ENCODE results near the gene GALNT17.

The GALNT17 gene

DNA sequence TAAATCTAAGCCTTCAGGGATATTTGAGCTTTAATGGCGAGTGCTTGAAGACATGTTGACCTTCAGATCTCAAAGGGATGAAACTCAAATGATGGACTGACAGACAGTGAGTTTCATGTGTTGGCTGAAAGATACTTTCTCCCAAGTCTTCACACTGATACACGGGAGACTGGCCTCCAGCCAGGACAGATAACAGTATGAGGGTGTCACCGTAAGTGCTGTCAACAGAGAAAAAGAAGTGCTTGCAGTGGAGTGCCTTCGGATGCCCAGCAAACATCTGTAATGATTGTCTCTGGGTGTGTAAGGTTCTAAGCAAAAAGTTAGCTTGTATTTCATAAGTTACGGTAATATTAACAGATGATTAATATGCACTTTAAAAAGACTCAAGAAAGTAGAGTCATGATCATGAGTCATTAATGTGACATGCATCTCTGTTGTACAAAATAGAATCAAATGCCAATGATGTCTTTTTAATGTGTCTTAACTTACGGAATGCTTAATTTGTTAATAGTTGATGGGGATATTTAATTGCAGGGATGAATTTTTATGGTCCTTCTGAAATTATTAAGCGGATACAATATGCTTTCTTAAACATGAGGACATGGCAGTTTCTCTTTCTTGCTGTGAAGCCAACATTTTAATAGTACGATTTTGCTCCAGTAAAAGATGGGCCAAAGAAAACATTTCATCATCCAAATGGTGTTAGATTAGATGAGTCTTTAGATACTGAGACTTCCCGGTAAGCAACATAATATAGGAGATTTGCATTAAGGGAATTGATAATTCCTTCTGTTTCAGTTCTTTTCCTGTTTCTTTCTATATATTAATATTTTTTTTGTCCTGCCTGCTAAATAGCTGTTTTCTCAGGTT lies 292.5 kb downstream of the GALNT17 start:
- no peak for FAIRE-seq
- TF ChIP-seq POLR2AphosphoS5 (IDR thresholded peaks at IDR 0.05; ENCODE audit: low read depth, low read length): no peak
- no peak for TF ChIP-seq POU2F2 (IDR thresholded peaks at IDR 0.05; ENCODE audit: low read depth, low read length)
- no peak for DNase-seq (ENCODE audit: insufficient read length, low spot score)

DNA sequence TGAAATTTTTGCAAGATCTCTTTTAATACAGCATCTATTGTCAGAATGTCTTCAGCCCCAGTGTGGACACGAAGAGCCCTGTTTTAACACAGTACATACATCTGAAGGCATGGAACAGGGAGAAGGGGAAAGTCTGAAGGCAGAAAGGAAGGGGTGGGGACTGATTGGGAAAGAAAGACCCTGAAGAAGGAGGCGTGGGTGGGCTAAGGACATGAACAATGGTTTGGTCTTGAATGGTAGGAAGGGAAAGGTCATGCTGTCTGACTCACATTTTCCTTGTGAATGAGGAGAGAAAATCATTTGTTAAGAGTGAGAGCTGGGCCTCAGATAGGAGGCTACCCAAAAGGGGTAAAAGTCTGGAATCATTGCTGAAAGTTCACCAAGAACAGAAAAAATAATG lies 297.1 kb downstream of the GALNT17 start:
- FAIRE-seq: no peak
- no peak for TF ChIP-seq PAX5 (IDR thresholded peaks at IDR 0.05; ENCODE audit: insufficient read depth, low read length, severe bottlenecking)
- TF ChIP-seq POLR2A (IDR thresholded peaks at IDR 0.05; ENCODE audit: low read depth, low read length): no peak
- no peak for TF ChIP-seq SPI1 (IDR thresholded peaks at IDR 0.05; ENCODE audit: low read depth, low read length)
- TF ChIP-seq POU2F2 (IDR thresholded peaks at IDR 0.05; ENCODE audit: low read depth, low read length): no peak
- TF ChIP-seq POLR2AphosphoS5 (IDR thresholded peaks at IDR 0.05; ENCODE audit: low read depth, low read length): no peak
- no peak for TF ChIP-seq TAF1 (IDR thresholded peaks at IDR 0.05; ENCODE audit: low read depth, low read length)
- DNase-seq (ENCODE audit: insufficient read length, low spot score): no peak

DNA sequence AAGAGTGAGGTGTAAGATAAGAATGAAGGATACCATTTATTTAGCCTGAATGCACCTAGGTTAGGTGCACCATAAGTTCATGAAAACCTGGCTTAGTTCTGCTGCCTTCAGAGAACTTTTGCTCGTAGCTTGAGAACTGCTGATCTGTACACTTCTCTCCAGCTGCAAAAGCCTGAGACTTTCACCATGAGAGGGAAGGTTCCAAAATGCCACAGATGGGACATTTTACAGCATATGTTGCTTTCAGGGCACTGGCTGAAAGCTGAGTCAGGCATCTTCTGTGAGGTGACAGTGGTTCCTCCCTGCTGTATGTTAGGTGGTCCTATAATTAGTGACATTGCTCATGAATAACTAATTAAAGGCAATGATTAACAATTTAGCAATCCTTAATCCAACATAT lies 298.3 kb downstream of the GALNT17 start:
- no peak for FAIRE-seq
- no peak for DNase-seq (ENCODE audit: insufficient read length, low spot score)
- TF ChIP-seq POU2F2 (IDR thresholded peaks at IDR 0.05; ENCODE audit: low read depth, low read length): no peak
- no peak for TF ChIP-seq SPI1 (IDR thresholded peaks at IDR 0.05; ENCODE audit: low read depth, low read length)
- TF ChIP-seq POLR2A (IDR thresholded peaks at IDR 0.05; ENCODE audit: low read depth, low read length): no peak
- no peak for TF ChIP-seq POLR2AphosphoS5 (IDR thresholded peaks at IDR 0.05; ENCODE audit: low read depth, low read length)
- TF ChIP-seq PAX5 (IDR thresholded peaks at IDR 0.05; ENCODE audit: insufficient read depth, low read length, severe bottlenecking): no peak
- no peak for TF ChIP-seq TAF1 (IDR thresholded peaks at IDR 0.05; ENCODE audit: low read depth, low read length)

DNA sequence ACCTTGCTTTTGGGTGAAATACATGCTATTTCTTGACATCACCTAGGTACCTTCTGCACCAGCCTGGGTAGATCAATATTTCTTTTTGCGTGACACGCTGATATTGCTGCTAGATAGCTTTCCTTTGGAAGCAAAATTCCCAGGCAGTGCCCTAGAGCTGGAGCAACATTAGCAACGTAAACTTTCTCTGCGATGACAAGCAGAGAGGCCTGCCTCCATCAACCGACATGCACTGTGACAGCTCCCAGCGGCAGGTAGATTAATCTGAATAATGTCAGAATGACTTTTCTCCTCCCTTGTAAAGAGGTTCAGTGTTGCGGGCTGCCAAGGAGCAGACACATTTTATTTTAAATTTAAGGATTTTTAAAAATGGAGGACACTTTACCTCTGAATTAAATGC lies 307.4 kb downstream of the GALNT17 start:
- no peak for FAIRE-seq
- TF ChIP-seq POU2F2 (IDR thresholded peaks at IDR 0.05; ENCODE audit: low read depth, low read length): no peak
- TF ChIP-seq SPI1 (IDR thresholded peaks at IDR 0.05; ENCODE audit: low read depth, low read length): no peak
- TF ChIP-seq TAF1 (IDR thresholded peaks at IDR 0.05; ENCODE audit: low read depth, low read length): no peak
- no peak for TF ChIP-seq PAX5 (IDR thresholded peaks at IDR 0.05; ENCODE audit: insufficient read depth, low read length, severe bottlenecking)
- no peak for TF ChIP-seq POLR2A (IDR thresholded peaks at IDR 0.05; ENCODE audit: low read depth, low read length)
- no peak for TF ChIP-seq POLR2AphosphoS5 (IDR thresholded peaks at IDR 0.05; ENCODE audit: low read depth, low read length)
- DNase-seq (ENCODE audit: insufficient read length, low spot score): no peak

DNA sequence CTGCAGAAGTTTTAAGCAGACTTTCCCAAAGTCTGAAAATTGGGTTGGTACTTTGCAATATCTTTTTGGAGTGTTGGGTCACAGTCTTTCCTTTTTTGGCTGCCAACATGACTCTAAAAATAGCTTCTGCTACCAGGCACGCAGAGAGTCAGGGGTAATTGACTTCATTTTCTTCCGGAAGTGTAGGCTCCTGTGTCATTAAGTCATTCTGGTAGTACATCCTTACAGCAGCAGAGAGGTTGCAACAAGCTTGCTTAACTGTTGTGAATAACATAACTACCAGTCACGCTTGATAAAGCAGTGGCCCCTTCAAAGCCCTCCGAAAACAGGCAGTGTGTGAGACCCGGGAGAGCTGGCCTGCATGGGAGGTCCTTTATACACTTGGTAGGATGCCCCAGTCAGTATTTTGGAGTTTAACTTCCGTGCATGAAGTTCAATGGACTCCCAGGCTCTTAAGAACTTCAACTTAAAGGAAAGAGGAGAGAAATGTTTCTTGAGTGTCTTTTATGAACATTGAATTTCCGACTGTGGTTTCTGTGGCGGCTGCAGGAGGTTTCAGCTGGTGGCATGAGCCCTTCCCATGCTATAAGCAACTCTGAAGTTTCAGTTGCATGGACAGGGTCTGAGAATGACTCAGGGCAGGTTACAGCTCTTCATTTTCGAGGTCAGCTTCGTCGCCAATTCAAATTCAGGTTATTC lies 310.7 kb downstream of the GALNT17 start:
- TF ChIP-seq SPI1 (IDR thresholded peaks at IDR 0.05; ENCODE audit: low read depth, low read length) (no peak), POLR2AphosphoS5 (IDR thresholded peaks at IDR 0.05; ENCODE audit: low read depth, low read length) (no peak), POLR2A (IDR thresholded peaks at IDR 0.05; ENCODE audit: low read depth, low read length) (no peak), PAX5 (IDR thresholded peaks at IDR 0.05; ENCODE audit: insufficient read depth, low read length, severe bottlenecking) (no peak), TAF1 (IDR thresholded peaks at IDR 0.05; ENCODE audit: low read depth, low read length) (no peak), POU2F2 (IDR thresholded peaks at IDR 0.05; ENCODE audit: low read depth, low read length) (no peak)
- DNase-seq (ENCODE audit: insufficient read length, low spot score): no peak
- no peak for FAIRE-seq

DNA sequence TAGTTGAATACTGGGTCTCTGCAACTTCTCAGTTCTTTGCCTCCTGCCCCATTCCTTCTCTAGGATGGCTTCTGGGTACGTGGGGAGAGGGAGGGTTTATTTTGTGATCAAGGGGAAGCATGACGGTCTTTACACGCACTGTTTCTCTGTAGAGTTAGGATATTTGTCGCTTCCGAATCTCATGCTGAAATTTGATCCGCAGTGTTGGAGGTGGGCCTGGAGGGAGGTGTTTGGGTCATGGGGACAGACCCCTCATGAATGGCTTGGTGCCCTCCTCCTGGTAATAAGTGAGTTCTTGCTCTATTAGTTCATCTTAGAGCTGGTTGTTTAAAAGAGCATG lies 311.2 kb downstream of the GALNT17 start:
- DNase-seq (ENCODE audit: insufficient read length, low spot score) (no peak), FAIRE-seq (no peak)
- TF ChIP-seq POLR2AphosphoS5 (IDR thresholded peaks at IDR 0.05; ENCODE audit: low read depth, low read length): no peak
- TF ChIP-seq PAX5 (IDR thresholded peaks at IDR 0.05; ENCODE audit: insufficient read depth, low read length, severe bottlenecking): no peak
- no peak for TF ChIP-seq POLR2A (IDR thresholded peaks at IDR 0.05; ENCODE audit: low read depth, low read length)
- TF ChIP-seq SPI1 (IDR thresholded peaks at IDR 0.05; ENCODE audit: low read depth, low read length): no peak
- no peak for TF ChIP-seq POU2F2 (IDR thresholded peaks at IDR 0.05; ENCODE audit: low read depth, low read length)
- no peak for TF ChIP-seq TAF1 (IDR thresholded peaks at IDR 0.05; ENCODE audit: low read depth, low read length)

DNA sequence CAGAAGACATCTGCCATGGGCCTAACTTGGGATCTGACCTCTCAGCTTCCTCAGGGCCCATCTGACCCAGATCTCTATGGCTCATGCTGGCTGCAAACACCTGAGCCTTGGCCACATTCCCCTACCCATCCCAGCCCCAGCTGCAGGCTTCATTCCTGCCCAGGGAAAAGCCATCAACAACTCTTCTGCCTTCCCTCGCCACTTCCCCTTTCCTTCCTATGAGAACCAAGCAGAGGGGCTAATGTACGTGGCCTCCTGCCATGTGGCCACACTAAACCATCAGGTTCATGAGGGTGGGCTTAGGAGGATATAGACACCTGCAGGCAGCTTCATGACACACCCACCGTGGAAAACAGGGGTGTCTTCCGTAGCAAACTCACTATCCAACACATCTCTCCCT lies 312.2 kb downstream of the GALNT17 start:
- DNase-seq (ENCODE audit: insufficient read length, low spot score) (no peak), FAIRE-seq (no peak)
- no peak for TF ChIP-seq POLR2AphosphoS5 (IDR thresholded peaks at IDR 0.05; ENCODE audit: low read depth, low read length)
- TF ChIP-seq PAX5 (IDR thresholded peaks at IDR 0.05; ENCODE audit: insufficient read depth, low read length, severe bottlenecking): no peak
- TF ChIP-seq TAF1 (IDR thresholded peaks at IDR 0.05; ENCODE audit: low read depth, low read length): no peak
- TF ChIP-seq SPI1 (IDR thresholded peaks at IDR 0.05; ENCODE audit: low read depth, low read length): no peak
- no peak for TF ChIP-seq POLR2A (IDR thresholded peaks at IDR 0.05; ENCODE audit: low read depth, low read length)
- TF ChIP-seq POU2F2 (IDR thresholded peaks at IDR 0.05; ENCODE audit: low read depth, low read length): no peak

DNA sequence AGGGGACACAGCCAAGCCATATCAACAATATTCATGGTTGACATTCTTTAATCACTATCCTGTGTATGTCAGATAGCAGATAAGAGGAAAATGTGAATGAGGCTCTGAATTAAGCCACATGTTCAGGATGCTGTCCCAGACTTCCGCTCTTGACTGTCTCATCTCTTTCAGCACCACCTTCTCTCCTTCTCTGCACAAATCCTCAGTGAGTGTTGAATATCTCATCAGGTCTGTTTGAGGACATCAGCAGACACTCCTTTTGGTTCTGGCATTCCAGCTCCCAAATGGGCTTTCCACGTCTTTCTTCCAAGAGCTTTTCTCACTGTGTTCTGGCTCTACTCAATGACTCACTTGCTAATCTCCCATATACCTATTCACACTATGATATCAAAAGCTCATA lies 321.7 kb downstream of the GALNT17 start:
- FAIRE-seq (no peak), DNase-seq (ENCODE audit: insufficient read length, low spot score) (no peak)
- TF ChIP-seq POU2F2 (IDR thresholded peaks at IDR 0.05; ENCODE audit: low read depth, low read length) (no peak), TAF1 (IDR thresholded peaks at IDR 0.05; ENCODE audit: low read depth, low read length) (no peak), SPI1 (IDR thresholded peaks at IDR 0.05; ENCODE audit: low read depth, low read length) (no peak), POLR2AphosphoS5 (IDR thresholded peaks at IDR 0.05; ENCODE audit: low read depth, low read length) (no peak), POLR2A (IDR thresholded peaks at IDR 0.05; ENCODE audit: low read depth, low read length) (no peak), PAX5 (IDR thresholded peaks at IDR 0.05; ENCODE audit: insufficient read depth, low read length, severe bottlenecking) (no peak)

DNA sequence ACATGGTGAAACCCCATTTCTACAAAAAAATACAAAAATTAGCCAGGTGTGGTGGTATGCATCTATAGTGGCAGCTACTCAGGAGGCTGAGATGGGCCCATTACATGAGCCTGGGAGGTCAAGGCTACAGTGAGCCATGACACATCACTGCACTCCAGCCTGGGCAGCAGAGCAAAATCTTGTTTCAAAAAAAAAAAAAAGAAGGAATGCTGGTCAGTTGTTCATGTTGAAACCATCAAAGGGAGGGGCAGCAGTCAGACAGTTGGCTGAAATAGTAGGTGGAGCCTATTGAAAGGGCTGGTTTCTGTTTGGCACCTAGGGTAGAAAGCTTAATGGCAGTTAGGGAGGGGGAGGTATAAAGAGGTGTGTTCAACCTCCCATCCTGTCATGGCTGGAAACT lies 323.0 kb downstream of the GALNT17 start:
- TF ChIP-seq SPI1 (IDR thresholded peaks at IDR 0.05; ENCODE audit: low read depth, low read length) (no peak), POLR2AphosphoS5 (IDR thresholded peaks at IDR 0.05; ENCODE audit: low read depth, low read length) (no peak), POLR2A (IDR thresholded peaks at IDR 0.05; ENCODE audit: low read depth, low read length) (no peak), POU2F2 (IDR thresholded peaks at IDR 0.05; ENCODE audit: low read depth, low read length) (no peak), TAF1 (IDR thresholded peaks at IDR 0.05; ENCODE audit: low read depth, low read length) (no peak), PAX5 (IDR thresholded peaks at IDR 0.05; ENCODE audit: insufficient read depth, low read length, severe bottlenecking) (no peak)
- FAIRE-seq (no peak), DNase-seq (ENCODE audit: insufficient read length, low spot score) (no peak)
